ENCODE measurements around the gene EFHC1. TPM values are rescaled to one million over a fixed set of nuclear protein-coding genes. Genes with fewer than 3 reads are reported as not detected.
A peak's percentile ranks its signal among the peaks of the same experiment; 100 is the strongest.

Gene EFHC1
- polyA plus RNA-seq, 1 donor (not counting 4 experiments of a cell fraction or from before 2014, with no cell fraction given) = 20.5 TPM

DNA sequence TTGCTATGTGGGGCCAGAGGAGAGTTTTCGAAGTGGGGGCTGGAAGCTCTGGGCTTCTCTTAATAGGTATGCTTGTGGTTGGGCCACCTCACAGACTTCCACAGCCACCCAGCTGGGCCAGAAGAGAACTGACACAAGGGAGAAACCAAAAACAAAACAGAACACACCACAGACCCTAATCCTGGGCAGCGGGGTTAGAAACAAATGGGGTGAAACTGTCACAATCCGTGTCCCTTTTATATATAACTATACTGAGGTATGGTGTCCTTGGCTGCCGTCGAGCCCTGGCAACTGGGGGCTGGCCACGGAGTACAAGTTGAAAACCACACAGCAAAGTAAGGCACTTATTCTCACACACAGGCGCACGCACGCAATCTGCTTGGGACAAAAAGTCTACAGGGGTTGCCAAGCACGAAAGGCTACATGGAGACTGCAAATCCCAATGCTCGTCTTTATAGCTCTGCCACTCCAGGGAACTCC, 78.4 kb downstream of the EFHC1 start:
- FAIRE-seq (no peak), DNase-seq (ENCODE audit: low read depth, low spot score) (no peak)
- Histone ChIP-seq H4K20me1 (ENCODE audit: control insufficient read depth, extremely low read depth, insufficient read depth, low read length) (no peaks in the 10 kb centered on the region), H3K4me3 (ENCODE audit: control insufficient read depth in 2 of 3, extremely low read depth in 1 of 3, insufficient read depth in 2 of 3, low read depth in 1 of 3, low read length in 3 of 3) (no peak overlapping the region), H3K9me3 (ENCODE audit: control insufficient read depth, low read depth, low read length) (no peaks in the 10 kb centered on the region), H3K9ac (ENCODE audit: control insufficient read depth, extremely low read depth, insufficient read depth, low read length) (no peak overlapping the region), H3K27me3 (ENCODE audit: control insufficient read depth, extremely low read depth, insufficient read depth, low read length) (no peaks in the 10 kb centered on the region), H3K9me1 (ENCODE audit: control insufficient read depth, extremely low read depth, insufficient read depth, low read length) (no peaks in the 10 kb centered on the region), H3K79me2 (ENCODE audit: control insufficient read depth, insufficient read depth, low read length) (no peaks in the 10 kb centered on the region), H3K27ac (ENCODE audit: control insufficient read depth, insufficient read depth, low read length) (no peak overlapping the region), H3K4me2 (ENCODE audit: control insufficient read depth, extremely low read depth, insufficient read depth, low read depth, low read length) (no peak overlapping the region), H3K36me3 (ENCODE audit: control insufficient read depth in 2 of 2, extremely low read depth in 1 of 2, insufficient read depth in 2 of 2, low read length in 2 of 2) (peaks cover 0 to 8% of the 10 kb centered on the region in 2 experiments), H3K4me1 (ENCODE audit: control insufficient read depth, extremely low read depth, insufficient read depth, low read length) (peaks cover 28% of the 10 kb centered on the region), H2AFZ (ENCODE audit: control insufficient read depth, low read length) (no peak overlapping the region)
- dilution Hi-C loops (cut with MboI; ENCODE audit: extremely low pct_ligation_motif_present, low sequenced_read_pairs) = no loop called here
- TF ChIP-seq EZH2 (IDR thresholded peaks at IDR 0.05; ENCODE audit: low read length) (no peak), CTCF (optimal IDR thresholded peaks at IDR 0.05 in 1 of 3, IDR thresholded peaks at IDR 0.05 in 1 of 3, conservative IDR thresholded peaks at IDR 0.05 in 1 of 3; ENCODE audit: extremely low read depth in 1 of 3, insufficient read depth in 2 of 3, low read length in 3 of 3) (no peak)

- no peaks in the 10 kb centered on the region for H4K20me1 ChIP-seq (ENCODE audit: control insufficient read depth, extremely low read depth, insufficient read depth, low read length)
- no peak overlapping the region for H2AFZ ChIP-seq (ENCODE audit: control insufficient read depth, low read length)
- no peak for TF ChIP-seq CTCF (optimal IDR thresholded peaks at IDR 0.05 in 1 of 3, IDR thresholded peaks at IDR 0.05 in 1 of 3, conservative IDR thresholded peaks at IDR 0.05 in 1 of 3; ENCODE audit: extremely low read depth in 1 of 3, insufficient read depth in 2 of 3, low read length in 3 of 3)
- no peak for TF ChIP-seq EZH2 (IDR thresholded peaks at IDR 0.05; ENCODE audit: low read length)
- H3K79me2 ChIP-seq (ENCODE audit: control insufficient read depth, insufficient read depth, low read length) = no peaks in the 10 kb centered on the region
- H3K27ac ChIP-seq (ENCODE audit: control insufficient read depth, insufficient read depth, low read length) = peak overlapping the region; percentile 19
- peaks cover 33% of the 10 kb centered on the region for H3K4me1 ChIP-seq (ENCODE audit: control insufficient read depth, extremely low read depth, insufficient read depth, low read length)
- peak overlapping the region; percentile 61 for H3K4me2 ChIP-seq (ENCODE audit: control insufficient read depth, extremely low read depth, insufficient read depth, low read depth, low read length)
- no peak for DNase-seq (ENCODE audit: low read depth, low spot score)
- no peaks in the 10 kb centered on the region for H3K9me1 ChIP-seq (ENCODE audit: control insufficient read depth, extremely low read depth, insufficient read depth, low read length)
- no peak overlapping the region for H3K9ac ChIP-seq (ENCODE audit: control insufficient read depth, extremely low read depth, insufficient read depth, low read length)
- no peaks in the 10 kb centered on the region for H3K9me3 ChIP-seq (ENCODE audit: control insufficient read depth, low read depth, low read length)
- H3K36me3 ChIP-seq (ENCODE audit: control insufficient read depth in 2 of 2, extremely low read depth in 1 of 2, insufficient read depth in 2 of 2, low read length in 2 of 2) = peaks cover 0 to 8% of the 10 kb centered on the region in 2 experiments
- H3K27me3 ChIP-seq (ENCODE audit: control insufficient read depth, extremely low read depth, insufficient read depth, low read length) = no peaks in the 10 kb centered on the region
- FAIRE-seq = no peak
- H3K4me3 ChIP-seq (ENCODE audit: control insufficient read depth in 2 of 3, extremely low read depth in 1 of 3, insufficient read depth in 2 of 3, low read depth in 1 of 3, low read length in 3 of 3) = no peak overlapping the region
- dilution Hi-C loops (cut with MboI; ENCODE audit: extremely low pct_ligation_motif_present, low sequenced_read_pairs) = no loop called here
Measured at GRCh38 chr6:52499026-52499425, 78.9 kb downstream of the EFHC1 start.

Data from keratinocyte (primary cell).